GM19455 (cell line): Measurements from ENCODE around the gene AIFM3.
"Not testable (repeated sequence)": the region's sequence is repeated elsewhere in the genome, so short reads cannot be mapped to it uniquely, and the experiment has no call there.

Experiments
- ATAC-seq: cut with Tn5 transposase; IDR thresholded peaks from one replicate; pipeline ENCODE4 v1.9.1; 2021; ENCODE audit not compliant: unreplicated experiment

The AIFM3 gene

GRCh38 chr22:21000987-21001600, 34.0 kb downstream of the AIFM3 start:
- no peak for ATAC-seq

- ATAC-seq = peak; percentile 77
These were observed 34.7 kb downstream of the AIFM3 start, which contains the start of gene THAP7 for GRCh38 chr22:21001601-21002325. Gene THAP7, minus strand, starts transcription at chr22:21002118. Its CDS starts 207 bp downstream, at chr22:21001911.

- ATAC-seq = no peak
These were observed 36.7 kb downstream of the AIFM3 start for GRCh38 chr22:21003782-21004181.

GRCh38 chr22:21009208-21009607, 42.2 kb downstream of the AIFM3 start:
- not testable (repeated sequence) for ATAC-seq

- ATAC-seq = no peak
These were observed 42.8 kb downstream of the AIFM3 start for GRCh38 chr22:21009638-21010425.

- ATAC-seq = no peak
These were observed 43.5 kb downstream of the AIFM3 start for GRCh38 chr22:21010426-21011113.

GRCh38 chr22:21012446-21013407, 45.7 kb downstream of the AIFM3 start:
- ATAC-seq = no peak

- ATAC-seq = peak; percentile 12
These were observed 46.7 kb downstream of the AIFM3 start for GRCh38 chr22:21013657-21014201.

- peak; percentile 89 for ATAC-seq
These were observed 47.2 kb downstream of the AIFM3 start for GRCh38 chr22:21014202-21014725.

GRCh38 chr22:21014726-21015465, 47.8 kb downstream of the AIFM3 start, which contains the start of gene P2RX6:
Gene P2RX6, plus strand, starts transcription at chr22:21015165. Its CDS starts 10 bp downstream, at chr22:21015175.
- no peak for ATAC-seq

GRCh38 chr22:21015466-21016006, 48.5 kb downstream of the AIFM3 start:
- ATAC-seq = no peak

GRCh38 chr22:21016644-21017420, 49.8 kb downstream of the AIFM3 start:
- ATAC-seq = no peak

GRCh38 chr22:21018314-21018713, 51.3 kb downstream of the AIFM3 start:
- no peak for ATAC-seq

- no peak for ATAC-seq
These were observed 53.9 kb downstream of the AIFM3 start for GRCh38 chr22:21020802-21021429.

- no peak for ATAC-seq
These were observed 55.5 kb downstream of the AIFM3 start for GRCh38 chr22:21022507-21022906.

- no peak for ATAC-seq
These were observed 56.0 kb downstream of the AIFM3 start for GRCh38 chr22:21022955-21023614.

- no peak for ATAC-seq
These were observed 58.2 kb downstream of the AIFM3 start for GRCh38 chr22:21025266-21025665.
